Astrocyte (in vitro differentiated cells and primary cell): ENCODE measurements around the gene TRIP13. TPM values are rescaled to one million over a fixed set of nuclear protein-coding genes. Genes with fewer than 3 reads are reported as not detected.

Source experiments
- DNase-seq: peaks from one replicate; pipeline ENCODE4 v3.0.0-alpha.2; 2010; ENCODE audit warnings: low read depth
- FAIRE-seq: peaks from 2 replicates; lab custom pipeline; 2011; peaks lifted over from hg19 to GRCh38; lab: Jason Lieb, UNC
- H2AFZ ChIP-seq: 2 replicates; pipeline ENCODE4 v1.6.0; 2012; ENCODE audit warnings: low read depth, low read length, inconsistent platforms
- H3K27ac ChIP-seq: 2 replicates; pipeline ENCODE4 v1.5.1; 2011; ENCODE audit warnings: low read depth, low read length, inconsistent platforms
- H3K27me3 ChIP-seq: 2 replicates; pipeline ENCODE4 v1.6.0; 2011; ENCODE audit warnings: low read length, inconsistent platforms; ENCODE audit not compliant: insufficient read depth
- H3K36me3 ChIP-seq: 2 replicates; pipeline ENCODE4 v1.5.1; 2011; ENCODE audit warnings: low read length, inconsistent platforms; ENCODE audit not compliant: insufficient read depth
- H3K4me1 ChIP-seq: 2 replicates; pipeline ENCODE4 v1.5.1; 2011; ENCODE audit warnings: low read length, inconsistent platforms; ENCODE audit not compliant: insufficient read depth
- H3K4me2 ChIP-seq: 2 replicates; pipeline ENCODE4 v1.6.0; 2012; ENCODE audit warnings: low read length, inconsistent platforms
- H3K4me3 ChIP-seq: 2 replicates; pipeline ENCODE4 v1.5.1; 2011; ENCODE audit warnings: low read depth, mild to moderate bottlenecking, low read length, inconsistent platforms; ENCODE audit not compliant: insufficient read depth
- H3K79me2 ChIP-seq: 2 replicates; pipeline ENCODE4 v1.6.0; 2012; ENCODE audit warnings: mild to moderate bottlenecking, low read length, inconsistent platforms; ENCODE audit not compliant: insufficient read depth
- H3K9ac ChIP-seq: 2 replicates; pipeline ENCODE4 v1.6.0; 2012; ENCODE audit warnings: mild to moderate bottlenecking, low read length, inconsistent platforms
- H3K9me3 ChIP-seq: 2 replicates; pipeline ENCODE4 v1.5.1; 2012; ENCODE audit warnings: low read depth, mild to moderate bottlenecking, low read length, inconsistent platforms; ENCODE audit not compliant: insufficient read depth
- H4K20me1 ChIP-seq: 2 replicates; pipeline ENCODE4 v1.6.0; 2012; ENCODE audit warnings: low read length, inconsistent platforms; ENCODE audit not compliant: insufficient read depth
- H3K27ac Mint-ChIP-seq: one replicate; pipeline ENCODE4 v1.8.0; 2021; ENCODE audit warnings: mild to moderate bottlenecking, mixed read lengths; ENCODE audit not compliant: unreplicated experiment
- H3K27me3 Mint-ChIP-seq: one replicate; pipeline ENCODE4 v1.8.0; 2021; ENCODE audit warnings: low read depth, mixed read lengths; ENCODE audit not compliant: unreplicated experiment
- H3K36me3 Mint-ChIP-seq: one replicate; pipeline ENCODE4 v1.8.0; 2021; ENCODE audit warnings: low read depth, mixed read lengths; ENCODE audit not compliant: unreplicated experiment
- H3K4me1 Mint-ChIP-seq: one replicate; pipeline ENCODE4 v1.8.0; 2021; ENCODE audit warnings: low read depth, mixed read lengths; ENCODE audit not compliant: unreplicated experiment
- H3K4me3 Mint-ChIP-seq: one replicate; pipeline ENCODE4 v1.8.0; 2021; ENCODE audit warnings: mild to moderate bottlenecking, moderate library complexity, mixed read lengths; ENCODE audit not compliant: unreplicated experiment
- H3K9me3 Mint-ChIP-seq: one replicate; pipeline ENCODE4 v1.8.0; 2021; ENCODE audit warnings: mild to moderate bottlenecking, mixed read lengths; ENCODE audit not compliant: unreplicated experiment
- EZH2 ChIP-seq: IDR thresholded peaks from 2 replicates; pipeline ENCODE4 v1.6.1; 2012; ENCODE audit warnings: mild to moderate bottlenecking, low read length, inconsistent platforms; ENCODE audit not compliant: insufficient read depth
- total RNA-seq: library from RNA; stranded (reverse); gene quantifications from 2 replicates; pipeline ENCODE4 v1.2.1, GENCODE V29; 2021
- TF ChIP-seq, protein P1 (sequence below): IDR thresholded peaks from 2 replicates; pipeline ENCODE4 v1.5.1; 2011; ENCODE audit warnings: low read depth, mild to moderate bottlenecking, inconsistent platforms, low read length, moderate library complexity; ENCODE audit not compliant: insufficient read depth

The TRIP13 gene
- total RNA-seq, 1 donor from 2014 or later: 7.3 TPM

DNA sequence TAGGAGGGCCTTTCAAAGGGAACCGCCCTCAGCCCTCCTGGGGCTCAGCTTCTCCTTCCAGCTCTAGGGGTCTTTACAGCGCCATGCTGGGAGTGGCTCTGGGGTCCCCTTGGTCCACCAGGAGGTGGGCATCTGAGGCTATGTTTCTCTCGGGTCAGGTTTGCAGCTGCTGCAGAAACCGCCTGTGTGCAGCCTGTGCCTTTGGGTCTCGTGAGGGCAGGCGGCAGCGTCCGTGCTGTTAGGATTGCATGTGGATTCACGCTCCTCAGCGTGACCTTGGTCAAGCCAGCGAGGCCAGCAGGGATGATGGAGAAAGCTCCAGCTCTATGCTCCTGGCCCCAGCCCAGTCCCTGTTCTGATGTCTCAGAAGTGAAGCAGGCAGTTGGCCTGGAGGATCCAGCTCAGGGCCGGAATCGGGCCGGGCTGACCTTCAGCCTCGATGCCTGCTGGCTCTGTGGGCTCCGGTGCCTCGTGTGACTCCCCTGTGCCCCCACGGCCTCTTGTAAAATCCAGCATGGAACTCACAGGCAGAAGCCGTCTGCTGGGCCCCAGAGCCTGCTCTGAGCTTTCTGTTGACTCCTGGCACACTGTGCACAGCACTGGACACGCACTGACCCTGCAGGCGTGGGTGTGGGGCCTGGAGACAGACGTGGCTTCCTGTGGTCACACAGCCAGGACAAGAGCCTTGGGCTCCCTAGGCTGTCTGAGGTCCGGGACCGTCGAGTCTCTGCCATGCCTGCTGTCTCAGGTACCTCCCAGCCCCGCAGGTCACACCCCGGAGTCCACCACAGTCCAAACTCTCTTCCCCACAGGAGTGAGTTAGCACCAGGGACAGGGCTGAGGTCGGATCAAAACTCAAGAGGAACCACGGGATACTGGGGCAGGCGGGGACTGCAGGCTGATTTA is 54.3 kb downstream of the TRIP13 start:
- Histone ChIP-seq H4K20me1 (peaks cover 7% of the 10 kb centered on the region), H2AFZ (no peak overlapping the region), H3K9ac (no peak overlapping the region), H3K4me1 (no peaks in the 10 kb centered on the region), H3K4me2 (no peak overlapping the region), H3K79me2 (no peaks in the 10 kb centered on the region), H3K27me3 (peaks cover 82% of the 10 kb centered on the region), H3K36me3 (no peaks in the 10 kb centered on the region), H3K4me3 (no peak overlapping the region), H3K27ac (no peak overlapping the region), H3K9me3 (peaks cover 19% of the 10 kb centered on the region)
- no peak for FAIRE-seq
- DNase-seq: no peak
- no peak overlapping the region for H3K4me3 Mint-ChIP-seq
- H3K36me3 Mint-ChIP-seq: peaks cover 5% of the 10 kb centered on the region
- peaks cover 78% of the 10 kb centered on the region for H3K27me3 Mint-ChIP-seq
- peaks cover 11% of the 10 kb centered on the region for H3K4me1 Mint-ChIP-seq
- TF ChIP-seq, protein P1, sequence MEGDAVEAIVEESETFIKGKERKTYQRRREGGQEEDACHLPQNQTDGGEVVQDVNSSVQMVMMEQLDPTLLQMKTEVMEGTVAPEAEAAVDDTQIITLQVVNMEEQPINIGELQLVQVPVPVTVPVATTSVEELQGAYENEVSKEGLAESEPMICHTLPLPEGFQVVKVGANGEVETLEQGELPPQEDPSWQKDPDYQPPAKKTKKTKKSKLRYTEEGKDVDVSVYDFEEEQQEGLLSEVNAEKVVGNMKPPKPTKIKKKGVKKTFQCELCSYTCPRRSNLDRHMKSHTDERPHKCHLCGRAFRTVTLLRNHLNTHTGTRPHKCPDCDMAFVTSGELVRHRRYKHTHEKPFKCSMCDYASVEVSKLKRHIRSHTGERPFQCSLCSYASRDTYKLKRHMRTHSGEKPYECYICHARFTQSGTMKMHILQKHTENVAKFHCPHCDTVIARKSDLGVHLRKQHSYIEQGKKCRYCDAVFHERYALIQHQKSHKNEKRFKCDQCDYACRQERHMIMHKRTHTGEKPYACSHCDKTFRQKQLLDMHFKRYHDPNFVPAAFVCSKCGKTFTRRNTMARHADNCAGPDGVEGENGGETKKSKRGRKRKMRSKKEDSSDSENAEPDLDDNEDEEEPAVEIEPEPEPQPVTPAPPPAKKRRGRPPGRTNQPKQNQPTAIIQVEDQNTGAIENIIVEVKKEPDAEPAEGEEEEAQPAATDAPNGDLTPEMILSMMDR: no peak
- peak; percentile 14 for TF ChIP-seq EZH2
- peaks cover 10% of the 10 kb centered on the region for H3K9me3 Mint-ChIP-seq
- no peak overlapping the region for H3K27ac Mint-ChIP-seq

DNA sequence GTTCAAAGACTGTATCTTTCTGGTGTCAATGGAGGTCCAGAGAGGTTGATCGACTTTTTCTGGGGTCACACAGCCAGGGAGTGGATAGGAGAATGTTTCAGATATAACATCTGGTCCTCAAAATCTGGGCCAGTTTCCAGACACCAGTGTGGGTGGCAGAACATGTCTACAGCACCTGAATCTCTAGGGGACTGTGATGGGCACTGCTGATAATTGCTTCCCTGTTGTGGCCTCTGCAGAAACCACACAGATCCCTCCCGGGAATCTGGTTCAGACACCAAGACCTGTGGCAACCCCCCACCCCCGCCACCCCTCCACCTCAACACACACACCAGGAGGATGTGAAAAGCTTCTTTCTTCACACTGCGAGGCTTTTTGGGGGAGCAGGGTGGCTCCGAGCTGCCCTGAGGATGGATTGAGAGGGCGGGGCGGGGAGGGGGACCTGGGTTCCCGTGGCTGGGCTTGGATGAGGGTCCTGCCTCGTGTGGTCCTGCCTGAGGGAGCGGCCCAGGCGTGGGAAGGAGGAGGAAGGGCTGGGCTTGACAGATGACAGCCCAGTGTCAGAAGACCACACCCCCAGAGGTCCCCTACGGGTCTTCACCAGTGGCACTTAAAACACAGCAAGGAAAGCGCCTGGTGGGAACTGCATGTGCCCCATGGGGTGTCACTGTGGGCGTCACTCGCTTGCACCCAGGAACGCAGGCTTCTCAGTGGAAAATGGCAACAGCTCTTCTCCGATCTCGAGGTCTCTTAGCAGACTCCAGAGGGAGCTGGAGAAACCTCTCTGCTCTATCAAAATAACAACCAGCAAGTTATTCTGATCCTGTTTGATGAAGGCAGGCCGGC is 55.2 kb downstream of the TRIP13 start:
- Histone ChIP-seq H4K20me1 (peaks cover 7% of the 10 kb centered on the region), H3K4me2 (no peak overlapping the region), H3K4me1 (no peaks in the 10 kb centered on the region), H3K4me3 (no peak overlapping the region), H2AFZ (no peak overlapping the region), H3K79me2 (no peaks in the 10 kb centered on the region), H3K27me3 (peaks cover 78% of the 10 kb centered on the region), H3K27ac (no peak overlapping the region), H3K36me3 (no peaks in the 10 kb centered on the region), H3K9me3 (peaks cover 19% of the 10 kb centered on the region), H3K9ac (no peak overlapping the region)
- Mint-ChIP-seq H3K4me3 (no peak overlapping the region), H3K27me3 (peaks cover 77% of the 10 kb centered on the region), H3K36me3 (peaks cover 5% of the 10 kb centered on the region), H3K27ac (no peak overlapping the region), H3K4me1 (peaks cover 11% of the 10 kb centered on the region), H3K9me3 (peaks cover 10% of the 10 kb centered on the region)
- TF ChIP-seq EZH2: no peak
- TF ChIP-seq, protein P1: no peak
- FAIRE-seq: no peak
- DNase-seq: no peak
